IPS-18a (cell line): ENCODE results near the gene HOOK2.

Experiments
- H3K27ac ChIP-seq: one replicate; pipeline ENCODE4 v1.5.1; 2013; ENCODE audit warnings: low read length
- H3K27me3 ChIP-seq: one replicate; pipeline ENCODE4 v1.6.1; 2013; ENCODE audit warnings: mild to moderate bottlenecking, low read length; ENCODE audit not compliant: control insufficient read depth, insufficient read depth
- H3K36me3 ChIP-seq: one replicate; pipeline ENCODE4 v1.6.1; 2013; ENCODE audit warnings: low read depth, low read length; ENCODE audit not compliant: control insufficient read depth
- H3K4me1 ChIP-seq: one replicate; pipeline ENCODE4 v1.6.1; 2013; ENCODE audit warnings: low read depth, low read length; ENCODE audit not compliant: control insufficient read depth
- H3K4me3 ChIP-seq: one replicate; pipeline ENCODE4 v1.5.1; 2013; ENCODE audit warnings: low read length
- H3K9ac ChIP-seq: one replicate; pipeline ENCODE4 v1.6.1; 2013; ENCODE audit warnings: mild to moderate bottlenecking, low read length, moderate library complexity
- H3K9me3 ChIP-seq: one replicate; pipeline ENCODE4 v1.6.1; 2013; ENCODE audit warnings: low read depth, low read length; ENCODE audit not compliant: control insufficient read depth

HOOK2 gene

DNA sequence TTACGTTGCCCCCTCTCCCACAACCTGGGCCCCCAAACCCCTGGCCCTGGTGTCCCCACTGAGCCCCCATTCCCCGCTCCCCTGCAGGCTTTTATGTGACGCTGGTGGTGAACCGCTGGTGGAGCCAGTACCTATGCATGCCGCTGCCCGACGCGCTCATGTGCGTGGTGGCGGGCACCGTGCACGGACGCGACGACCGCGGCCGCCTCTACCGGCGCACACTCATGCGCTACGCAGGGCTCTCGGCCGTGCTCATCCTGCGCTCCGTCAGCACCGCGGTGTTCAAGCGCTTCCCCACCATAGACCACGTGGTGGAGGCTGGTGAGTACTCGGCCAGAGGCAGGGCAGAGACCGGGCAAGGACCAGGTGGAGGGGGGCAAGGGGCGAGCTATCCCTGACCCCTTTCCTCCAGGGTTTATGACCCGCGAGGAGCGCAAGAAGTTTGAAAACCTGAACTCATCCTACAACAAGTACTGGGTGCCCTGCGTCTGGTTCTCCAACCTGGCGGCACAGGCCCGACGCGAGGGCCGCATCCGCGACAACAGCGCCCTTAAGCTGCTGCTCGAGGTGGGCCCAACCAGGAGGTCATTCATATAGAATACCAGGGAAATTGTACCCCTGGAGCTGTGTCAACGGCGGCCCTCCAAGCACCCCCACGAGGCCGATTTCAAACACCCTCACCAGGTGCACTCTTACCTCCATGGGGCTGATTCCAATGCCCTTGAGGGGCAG, 20.7 kb downstream of the HOOK2 start:
- H3K9ac ChIP-seq = no peak overlapping the region
- H3K27me3 ChIP-seq = peaks cover 29% of the 10 kb centered on the region
- H3K9me3 ChIP-seq = no peaks in the 10 kb centered on the region

DNA sequence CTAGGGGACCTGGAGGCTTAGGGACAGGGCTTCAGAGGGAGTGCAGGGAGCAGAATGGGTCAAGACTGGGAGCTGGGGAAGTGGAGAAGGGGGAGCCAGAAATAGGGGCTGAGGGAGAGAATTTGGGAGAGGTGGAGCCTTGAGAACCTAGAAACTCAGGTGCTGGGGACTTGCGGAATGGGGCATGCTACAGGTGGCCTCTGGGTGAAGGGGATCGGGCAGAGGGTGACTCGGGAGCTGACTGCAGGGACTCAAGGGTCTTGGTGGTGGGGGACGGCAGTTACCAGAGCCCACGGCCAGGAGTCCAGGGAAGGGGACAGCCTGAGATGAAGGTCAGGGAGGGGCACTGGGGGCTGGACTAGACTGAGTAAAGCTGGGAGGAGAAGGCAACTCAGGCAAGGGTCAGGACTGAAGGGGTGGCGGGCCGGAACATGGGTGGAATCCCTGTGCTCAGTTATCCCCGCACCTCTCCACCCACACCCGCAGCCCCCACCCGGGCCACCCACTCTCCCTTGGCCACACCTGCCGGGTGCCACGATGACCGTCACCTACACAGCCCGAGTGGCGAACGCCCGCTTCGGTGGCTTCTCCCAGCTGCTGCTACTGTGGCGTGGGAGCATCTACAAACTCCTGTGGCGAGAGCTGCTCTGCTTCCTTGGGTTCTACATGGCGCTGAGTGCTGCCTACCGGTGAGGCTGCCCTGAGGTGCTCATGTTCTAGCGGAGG, 23.1 kb downstream of the HOOK2 start:
- H3K9ac ChIP-seq = no peak overlapping the region
- peaks cover 30% of the 10 kb centered on the region for H3K27me3 ChIP-seq
- peak overlapping the region; percentile 53 for H3K4me3 ChIP-seq
- H3K4me1 ChIP-seq = no peaks in the 10 kb centered on the region
- no peaks in the 10 kb centered on the region for H3K9me3 ChIP-seq
- no peak overlapping the region for H3K27ac ChIP-seq
- peaks cover 8% of the 10 kb centered on the region for H3K36me3 ChIP-seq

More for the DNA sequence above, 20.7 kb downstream of the HOOK2 start:
- no peaks in the 10 kb centered on the region for H3K4me1 ChIP-seq
- H3K27ac ChIP-seq = no peak overlapping the region
- no peaks in the 10 kb centered on the region for H3K36me3 ChIP-seq
- no peak overlapping the region for H3K4me3 ChIP-seq

DNA sequence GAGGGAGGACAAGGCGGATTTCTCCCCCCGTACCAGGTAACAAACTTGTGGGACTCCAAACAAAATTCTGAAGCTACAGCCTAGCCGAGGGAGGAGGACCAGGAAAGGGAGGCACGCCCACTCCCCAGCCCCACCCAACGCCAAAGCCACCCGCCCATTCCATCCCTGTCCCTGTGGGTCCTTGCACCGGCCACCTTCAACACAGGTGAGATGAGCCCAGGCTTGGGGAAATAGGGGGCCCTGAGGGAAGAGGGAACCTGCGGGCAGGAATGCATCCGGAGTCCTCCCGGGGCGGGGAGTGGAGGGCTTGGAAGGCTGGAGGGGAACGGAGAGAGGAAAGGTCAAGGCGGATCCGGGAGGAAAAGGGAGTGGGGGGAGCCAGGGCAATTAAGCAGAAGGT, 23.7 kb downstream of the HOOK2 start, which contains the start of gene BEST2:
BEST2 (plus strand) TSS at position 157 of the 400 bp plus-strand sequence. CDS start 802 bp downstream, outside the sequence.
- Histone ChIP-seq H3K9me3 (no peaks in the 10 kb centered on the region), H3K4me3 (peak within 1 kb of the TSS; percentile 53), H3K27ac (no peak within 1 kb of the TSS), H3K4me1 (no peaks in the 10 kb centered on the region), H3K27me3 (peaks cover 30% of the 10 kb centered on the region), H3K9ac (no peak within 1 kb of the TSS), H3K36me3 (peaks cover 11% of the 10 kb centered on the region)

- Histone ChIP-seq H3K27ac (no peak overlapping the region), H3K9ac (no peak overlapping the region), H3K4me3 (no peak overlapping the region)
These were observed 24.5 kb downstream of the HOOK2 start for GRCh38 chr19:12750851-12751250.

DNA sequence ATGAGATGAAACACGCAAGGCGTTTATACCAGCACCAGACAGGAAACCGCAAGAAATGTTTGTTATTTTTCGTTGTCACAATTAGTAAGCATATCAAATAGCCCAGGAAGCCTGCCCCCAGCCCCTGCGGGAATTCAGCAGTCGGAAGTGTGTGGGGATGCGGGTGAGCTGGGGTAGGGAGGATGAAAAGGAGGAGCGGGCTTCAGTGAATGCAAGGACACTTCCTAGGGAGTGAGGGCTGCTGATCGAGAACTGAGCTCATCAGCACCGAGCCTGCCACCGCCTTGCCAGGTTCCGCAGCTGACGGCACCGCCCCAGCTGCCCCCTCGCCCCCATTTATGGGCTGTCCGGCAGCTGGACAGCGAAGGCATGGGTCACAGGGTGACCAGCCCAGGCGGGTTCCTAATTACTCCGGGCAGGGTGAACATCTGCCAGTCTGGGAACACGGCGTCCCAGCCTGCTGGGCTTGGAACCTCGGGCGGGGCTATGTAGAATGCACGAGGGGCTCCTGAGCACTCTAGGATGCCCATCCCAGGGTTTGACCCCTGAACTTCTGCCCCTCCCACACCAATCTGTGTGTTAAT, 25.3 kb downstream of the HOOK2 start:
- H3K27me3 ChIP-seq = peaks cover 30% of the 10 kb centered on the region
- H3K27ac ChIP-seq = no peak overlapping the region
- peaks cover 21% of the 10 kb centered on the region for H3K36me3 ChIP-seq
- H3K9ac ChIP-seq = no peak overlapping the region
- H3K9me3 ChIP-seq = no peaks in the 10 kb centered on the region
- no peaks in the 10 kb centered on the region for H3K4me1 ChIP-seq
- H3K4me3 ChIP-seq = no peak overlapping the region

More at GRCh38 chr19:12750851-12751250, 24.5 kb downstream of the HOOK2 start:
- Histone ChIP-seq H3K4me1 (no peaks in the 10 kb centered on the region), H3K9me3 (no peaks in the 10 kb centered on the region), H3K36me3 (peaks cover 13% of the 10 kb centered on the region), H3K27me3 (peaks cover 30% of the 10 kb centered on the region)

- H3K4me1 ChIP-seq = no peaks in the 10 kb centered on the region
- H3K27ac ChIP-seq = no peak overlapping the region
- peaks cover 30% of the 10 kb centered on the region for H3K27me3 ChIP-seq
- H3K9me3 ChIP-seq = no peaks in the 10 kb centered on the region
- H3K36me3 ChIP-seq = peaks cover 28% of the 10 kb centered on the region
- no peak overlapping the region for H3K9ac ChIP-seq
- H3K4me3 ChIP-seq = no peak overlapping the region
These were observed 26.9 kb downstream of the HOOK2 start for GRCh38 chr19:12748489-12748888.

DNA sequence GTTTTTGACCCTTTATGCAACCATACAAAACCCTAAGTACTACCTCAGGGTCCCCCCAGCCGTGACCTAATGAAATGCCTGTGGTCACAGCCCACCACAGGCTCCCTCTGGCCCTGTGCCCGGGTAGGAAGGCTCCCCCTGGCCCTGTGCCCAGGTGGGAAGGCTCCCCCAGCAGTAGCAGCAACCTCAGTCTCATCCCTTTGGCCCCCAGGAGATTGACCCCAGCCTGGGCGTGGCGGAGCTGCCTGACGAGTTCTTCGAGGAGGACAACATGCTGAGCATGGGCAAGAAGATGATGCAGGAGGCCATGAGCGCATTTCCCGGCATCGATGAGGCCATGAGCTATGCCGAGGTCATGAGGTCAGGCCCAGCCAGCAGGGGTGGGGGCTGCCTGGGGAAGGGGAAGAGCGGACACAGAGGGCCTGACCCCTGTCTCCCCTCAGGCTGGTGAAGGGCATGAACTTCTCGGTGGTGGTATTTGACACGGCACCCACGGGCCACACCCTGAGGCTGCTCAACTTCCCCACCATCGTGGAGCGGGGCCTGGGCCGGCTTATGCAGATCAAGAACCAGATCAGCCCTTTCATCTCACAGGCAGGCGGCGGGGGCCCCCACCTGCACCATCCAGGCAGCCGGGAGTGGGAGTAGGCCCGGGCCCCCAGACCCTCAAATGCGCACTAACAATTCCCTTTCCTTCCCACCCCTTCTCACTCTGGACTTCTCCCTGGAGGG, 30.0 kb downstream of the HOOK2 start:
- no peak overlapping the region for H3K4me3 ChIP-seq
- H3K9me3 ChIP-seq = no peaks in the 10 kb centered on the region
- peaks cover 28% of the 10 kb centered on the region for H3K36me3 ChIP-seq
- H3K27me3 ChIP-seq = peaks cover 9% of the 10 kb centered on the region
- H3K4me1 ChIP-seq = no peaks in the 10 kb centered on the region
- no peak overlapping the region for H3K27ac ChIP-seq
- H3K9ac ChIP-seq = no peak overlapping the region

GRCh38 chr19:12737835-12738351, 37.5 kb downstream of the HOOK2 start:
- peaks cover 13% of the 10 kb centered on the region for H3K36me3 ChIP-seq
- peak overlapping the region; percentile 99 for H3K27ac ChIP-seq
- H3K4me3 ChIP-seq = peak overlapping the region; percentile 85

GRCh38 chr19:12736995-12737834, 38.1 kb downstream of the HOOK2 start, which contains the start of gene GET3:
TSS of gene GET3 (plus strand) at chr19:12737497. CDS start at chr19:12737506, 9 bp downstream.
- Histone ChIP-seq H3K27me3 (no peaks in the 10 kb centered on the region), H3K36me3 (peaks cover 13% of the 10 kb centered on the region), H3K9ac (peak within 1 kb of the TSS; percentile 96), H3K9me3 (no peaks in the 10 kb centered on the region), H3K4me1 (peaks cover 10% of the 10 kb centered on the region), H3K4me3 (peak within 1 kb of the TSS; percentile 85), H3K27ac (peak within 1 kb of the TSS; percentile 99)

More at GRCh38 chr19:12737835-12738351, 37.5 kb downstream of the HOOK2 start:
- Histone ChIP-seq H3K4me1 (peaks cover 10% of the 10 kb centered on the region), H3K9ac (peak overlapping the region; percentile 96), H3K27me3 (no peaks in the 10 kb centered on the region), H3K9me3 (no peaks in the 10 kb centered on the region)

DNA sequence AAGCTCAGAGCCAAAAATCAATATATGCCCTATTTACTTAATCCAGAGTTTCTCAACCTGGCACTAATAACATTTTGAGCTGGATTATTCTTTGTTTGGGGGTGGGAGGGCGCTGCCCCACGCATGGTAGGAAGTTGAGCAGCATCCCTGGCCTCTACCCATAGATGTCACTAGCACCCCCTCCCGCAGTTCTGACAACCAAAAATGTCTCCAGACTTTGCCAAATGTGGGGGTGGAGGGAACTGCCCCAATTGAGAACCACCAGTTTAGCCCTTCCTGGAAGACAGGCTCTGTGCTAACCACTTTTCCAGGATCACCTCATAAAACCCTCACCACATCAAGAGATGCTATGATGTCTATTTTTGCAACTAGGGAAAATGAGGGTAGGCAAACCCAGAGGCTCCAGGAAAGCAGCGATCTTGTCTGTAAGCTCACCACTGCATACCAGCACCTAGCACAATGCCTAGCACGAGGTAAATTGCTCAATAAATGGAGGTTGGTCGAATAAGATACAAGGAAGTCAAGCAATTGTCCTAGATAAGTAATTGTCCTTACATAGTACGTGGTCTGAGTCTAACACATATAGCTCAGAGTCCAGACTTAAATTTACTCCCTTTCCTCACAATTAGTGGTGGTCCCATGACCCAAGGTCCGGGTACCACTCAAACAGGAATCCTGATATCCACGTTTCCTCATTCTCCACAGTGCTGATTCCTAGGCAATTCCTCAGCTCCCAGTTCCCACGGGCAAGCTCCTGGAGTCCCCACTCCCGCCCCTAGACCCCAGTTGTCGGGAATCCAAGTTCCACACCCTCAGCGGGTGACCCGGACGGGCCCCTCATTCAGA, 41.8 kb downstream of the HOOK2 start:
- peaks cover 23% of the 10 kb centered on the region for H3K36me3 ChIP-seq

More for the DNA sequence above, 41.8 kb downstream of the HOOK2 start:
- Histone ChIP-seq H3K27me3 (no peaks in the 10 kb centered on the region), H3K27ac (peak overlapping the region; percentile 56), H3K9me3 (no peaks in the 10 kb centered on the region), H3K9ac (peak overlapping the region; percentile 91), H3K4me1 (peaks cover 10% of the 10 kb centered on the region), H3K4me3 (peak overlapping the region; percentile 79)
